Neural progenitor cell (in vitro differentiated cells): Measurements from ENCODE around the gene MYOT.

ENCODE experiments used
- CTCF ChIP-seq: fragments of 200-600 bp; sonication (generic); IDR thresholded peaks from 2 replicates; pipeline ENCODE4 v1.5.1; 2017; ENCODE audit warnings: antibody characterized with exemption, mild to moderate bottlenecking
- EZH2 ChIP-seq: fragments of 200-600 bp; sonication (generic); IDR thresholded peaks from 2 replicates; pipeline ENCODE4 v1.6.1; 2017; ENCODE audit warnings: antibody characterized with exemption, mild to moderate bottlenecking, moderate library complexity

GRCh38 chr5:137828664-137829063, 39.0 kb upstream of the MYOT start:
- TF ChIP-seq CTCF (no peak), EZH2 (no peak)
